ENCODE results near the gene DSE. TPM values are rescaled to one million over a fixed set of nuclear protein-coding genes. Genes with fewer than 3 reads are reported as not detected.

The DSE gene
- total RNA-seq, 1 experiment from 2014 or later: 38.5 TPM

- ATAC-seq (no peak), DNase-seq (ENCODE audit: low read depth, low spot score) (no peak)
- ChIA-PET RAD21 (ENCODE audit: low non-redundant PET in 1 of 2, low total read pairs in 2 of 2, uncharacterized antibody in 2 of 2, unreplicated experiment in 2 of 2) (no interaction called here), POLR2A (no interaction called here), CTCF (no interaction called here)
- no peak within 1 kb of the TSS for H3K4me2 ChIP-seq (ENCODE audit: low read length)
- no peaks in the 10 kb centered on the region for H3K4me1 ChIP-seq (ENCODE audit: control insufficient read depth in 1 of 2, insufficient read depth in 2 of 2, low read length in 2 of 2)
- TF ChIP-seq ZBTB33 (IDR thresholded peaks at IDR 0.05; ENCODE audit: extremely low read depth, insufficient replicate concordance, low read length) (no peak), SIN3A (IDR thresholded peaks at IDR 0.05; ENCODE audit: low read depth) (no peak), EZH2phosphoT487 (IDR thresholded peaks at IDR 0.05; ENCODE audit: borderline replicate concordance) (no peak), TCF7L2 (IDR thresholded peaks at IDR 0.05; ENCODE audit: borderline replicate concordance, extremely low read depth, insufficient read depth, insufficient read length) (no peak), ZNF274 (IDR thresholded peaks at IDR 0.05; ENCODE audit: low read depth, low read length) (no peak), RAD21 (IDR thresholded peaks at IDR 0.05; ENCODE audit: low read depth) (no peak), FOSL1 (IDR thresholded peaks at IDR 0.05; ENCODE audit: low read depth) (no peak), ZFX (IDR thresholded peaks at IDR 0.05) (no peak), CTCF (IDR thresholded peaks at IDR 0.05 in 2 of 3, conservative IDR thresholded peaks at IDR 0.05 in 1 of 3; ENCODE audit: borderline replicate concordance in 1 of 3, insufficient read depth in 1 of 3, low read depth in 2 of 3, low read length in 2 of 3) (no peak), JUND (IDR thresholded peaks at IDR 0.05) (no peak), CBX3 (IDR thresholded peaks at IDR 0.05; ENCODE audit: low read depth) (no peak), ATF3 (IDR thresholded peaks at IDR 0.05) (no peak), MAX (IDR thresholded peaks at IDR 0.05) (no peak), REST (IDR thresholded peaks at IDR 0.05; ENCODE audit: low read depth) (no peak)
- no peak within 1 kb of the TSS for H3K27ac ChIP-seq (ENCODE audit: low read depth, low read length)
- no peaks in the 10 kb centered on the region for H4K20me1 ChIP-seq (ENCODE audit: insufficient read depth)
- no peaks in the 10 kb centered on the region for H3K9me3 ChIP-seq (ENCODE audit: control insufficient read depth in 1 of 2, insufficient read depth in 1 of 2, low read depth in 1 of 2, low read length in 2 of 2)
- no peaks in the 10 kb centered on the region for H3K79me2 ChIP-seq (ENCODE audit: insufficient read depth, low read length)
- H3K36me3 ChIP-seq (ENCODE audit: control insufficient read depth in 1 of 2, insufficient read depth in 2 of 2, low read length in 2 of 2): no peaks in the 10 kb centered on the region
- BruUV-seq (replicated peaks): no TSS peak
- intact Hi-C loops (cut with micrococcal nuclease): no loop called here
- H3K9ac ChIP-seq (ENCODE audit: low read length): no peak within 1 kb of the TSS
- H3K9me2 ChIP-seq (ENCODE audit: insufficient read depth): no peaks in the 10 kb centered on the region
- H2AFZ ChIP-seq (ENCODE audit: low read depth, low read length, poor library complexity, severe bottlenecking): no peak within 1 kb of the TSS
- H3K27me3 ChIP-seq (ENCODE audit: insufficient read depth, low read length): no peaks in the 10 kb centered on the region
- H3K4me3 ChIP-seq (replicated peaks in 1 of 2; ENCODE audit: low read depth in 1 of 2, low read length in 2 of 2): no peak within 1 kb of the TSS
Observed at GRCh38 chr6:116461331-116461931, 90.7 kb downstream of the DSE start, which contains the start of gene CALHM6. Gene CALHM6 (plus strand): TSS chr6:116461375. CDS start chr6:116461930, 555 bp downstream.
